ENCODE results near the gene CRIP1. TPM values are rescaled to one million over a fixed set of nuclear protein-coding genes. Genes with fewer than 3 reads are reported as not detected.

The CRIP1 gene
- total RNA-seq, 1 donor from 2014 or later, result 5.2 TPM

- Histone ChIP-seq H3K36me3 (ENCODE audit: control insufficient read depth in 3 of 3, insufficient read depth in 3 of 3, low read length in 3 of 3) (no peaks in the 10 kb centered on the region), H3K4me1 (ENCODE audit: control insufficient read depth in 3 of 3, insufficient read depth in 3 of 3, low read length in 3 of 3) (peaks cover 63 to 75% (median 74%) of the 10 kb centered on the region in 3 donors), H3K27ac (ENCODE audit: low read depth, low read length) (peak overlapping the region; percentile 94), H3K4me3 (ENCODE audit: low read length in 3 of 3) (no peak overlapping the region), H3K9ac (ENCODE audit: low read depth in 1 of 3, low read length in 3 of 3) (peak overlapping the region in 1 of 3 donors; percentile 65), H3K27me3 (ENCODE audit: control insufficient read depth in 3 of 3, insufficient read depth in 3 of 3, low read length in 3 of 3) (peaks cover 0 to 40% (median 7%) of the 10 kb centered on the region in 3 donors), H3K9me3 (ENCODE audit: control insufficient read depth in 3 of 3, low read length in 3 of 3) (no peaks in the 10 kb centered on the region)
Measured at GRCh38 chr14:105480199-105480746, 6.4 kb upstream of the CRIP1 start.

GRCh38 chr14:105480807-105481801, 5.6 kb upstream of the CRIP1 start:
- Histone ChIP-seq H3K4me1 (ENCODE audit: control insufficient read depth in 3 of 3, insufficient read depth in 3 of 3, low read length in 3 of 3) (peaks cover 68 to 75% (median 75%) of the 10 kb centered on the region in 3 donors), H3K9ac (ENCODE audit: low read depth in 1 of 3, low read length in 3 of 3) (peak overlapping the region; percentile 65 to 85 (median 76)), H3K36me3 (ENCODE audit: control insufficient read depth in 3 of 3, insufficient read depth in 3 of 3, low read length in 3 of 3) (no peaks in the 10 kb centered on the region), H3K27ac (ENCODE audit: low read depth, low read length) (peak overlapping the region; percentile 94), H3K27me3 (ENCODE audit: control insufficient read depth in 3 of 3, insufficient read depth in 3 of 3, low read length in 3 of 3) (peaks cover under 1 to 44% (median 11%) of the 10 kb centered on the region in 3 donors), H3K4me3 (ENCODE audit: low read length in 3 of 3) (peak overlapping the region; percentile 55 to 71 (median 67)), H3K9me3 (ENCODE audit: control insufficient read depth in 3 of 3, low read length in 3 of 3) (no peaks in the 10 kb centered on the region)

GRCh38 chr14:105481886-105482457, 4.7 kb upstream of the CRIP1 start:
- Histone ChIP-seq H3K9me3 (ENCODE audit: control insufficient read depth in 3 of 3, low read length in 3 of 3) (no peaks in the 10 kb centered on the region), H3K36me3 (ENCODE audit: control insufficient read depth in 3 of 3, insufficient read depth in 3 of 3, low read length in 3 of 3) (no peaks in the 10 kb centered on the region), H3K4me3 (ENCODE audit: low read length in 3 of 3) (peak overlapping the region; percentile 38 to 52 (median 40)), H3K9ac (ENCODE audit: low read depth in 1 of 3, low read length in 3 of 3) (peak overlapping the region; percentile 62 to 71 (median 65)), H3K27me3 (ENCODE audit: control insufficient read depth in 3 of 3, insufficient read depth in 3 of 3, low read length in 3 of 3) (peaks cover 4 to 49% (median 12%) of the 10 kb centered on the region in 3 donors), H3K4me1 (ENCODE audit: control insufficient read depth in 3 of 3, insufficient read depth in 3 of 3, low read length in 3 of 3) (peaks cover 60 to 71% (median 67%) of the 10 kb centered on the region in 3 donors), H3K27ac (ENCODE audit: low read depth, low read length) (peak overlapping the region; percentile 94)

- Histone ChIP-seq H3K4me3 (ENCODE audit: low read length in 3 of 3) (no peak overlapping the region), H3K9ac (ENCODE audit: low read depth in 1 of 3, low read length in 3 of 3) (peak overlapping the region; percentile 62 to 71 (median 65)), H3K36me3 (ENCODE audit: control insufficient read depth in 3 of 3, insufficient read depth in 3 of 3, low read length in 3 of 3) (no peaks in the 10 kb centered on the region), H3K27ac (ENCODE audit: low read depth, low read length) (peak overlapping the region; percentile 94), H3K4me1 (ENCODE audit: control insufficient read depth in 3 of 3, insufficient read depth in 3 of 3, low read length in 3 of 3) (peaks cover 55 to 66% (median 63%) of the 10 kb centered on the region in 3 donors), H3K27me3 (ENCODE audit: control insufficient read depth in 3 of 3, insufficient read depth in 3 of 3, low read length in 3 of 3) (peaks cover 8 to 49% (median 12%) of the 10 kb centered on the region in 3 donors), H3K9me3 (ENCODE audit: control insufficient read depth in 3 of 3, low read length in 3 of 3) (no peaks in the 10 kb centered on the region)
Measured at GRCh38 chr14:105482486-105483110, 4.1 kb upstream of the CRIP1 start.

- peak overlapping the region; percentile 94 for H3K27ac ChIP-seq (ENCODE audit: low read depth, low read length)
- no peaks in the 10 kb centered on the region for H3K9me3 ChIP-seq (ENCODE audit: control insufficient read depth in 3 of 3, low read length in 3 of 3)
- H3K4me1 ChIP-seq (ENCODE audit: control insufficient read depth in 3 of 3, insufficient read depth in 3 of 3, low read length in 3 of 3), result peaks cover 57 to 70% (median 68%) of the 10 kb centered on the region in 3 donors
- H3K27me3 ChIP-seq (ENCODE audit: control insufficient read depth in 3 of 3, insufficient read depth in 3 of 3, low read length in 3 of 3), result peaks cover 8 to 49% (median 12%) of the 10 kb centered on the region in 3 donors
- no peak overlapping the region for H3K4me3 ChIP-seq (ENCODE audit: low read length in 3 of 3)
- peak overlapping the region; percentile 32 to 62 (median 33) for H3K9ac ChIP-seq (ENCODE audit: low read depth in 1 of 3, low read length in 3 of 3)
- no peaks in the 10 kb centered on the region for H3K36me3 ChIP-seq (ENCODE audit: control insufficient read depth in 3 of 3, insufficient read depth in 3 of 3, low read length in 3 of 3)
Measured at GRCh38 chr14:105483300-105484068, 3.2 kb upstream of the CRIP1 start.

- H3K4me1 ChIP-seq (ENCODE audit: control insufficient read depth in 3 of 3, insufficient read depth in 3 of 3, low read length in 3 of 3), result peaks cover 63 to 78% (median 74%) of the 10 kb centered on the region in 3 donors
- H3K9ac ChIP-seq (ENCODE audit: low read depth in 1 of 3, low read length in 3 of 3), result peak overlapping the region in 2 of 3 donors; percentile 40 to 50
- no peaks in the 10 kb centered on the region for H3K36me3 ChIP-seq (ENCODE audit: control insufficient read depth in 3 of 3, insufficient read depth in 3 of 3, low read length in 3 of 3)
- H3K9me3 ChIP-seq (ENCODE audit: control insufficient read depth in 3 of 3, low read length in 3 of 3), result no peaks in the 10 kb centered on the region
- H3K4me3 ChIP-seq (ENCODE audit: low read length in 3 of 3), result peak overlapping the region in 1 of 3 donors; percentile 7
- peak overlapping the region; percentile 94 for H3K27ac ChIP-seq (ENCODE audit: low read depth, low read length)
- peaks cover 8 to 49% (median 12%) of the 10 kb centered on the region in 3 donors for H3K27me3 ChIP-seq (ENCODE audit: control insufficient read depth in 3 of 3, insufficient read depth in 3 of 3, low read length in 3 of 3)
Measured at GRCh38 chr14:105484069-105484996, 2.4 kb upstream of the CRIP1 start.

- peak overlapping the region in 1 of 3 donors; percentile 40 for H3K9ac ChIP-seq (ENCODE audit: low read depth in 1 of 3, low read length in 3 of 3)
- peaks cover 64 to 80% (median 75%) of the 10 kb centered on the region in 3 donors for H3K4me1 ChIP-seq (ENCODE audit: control insufficient read depth in 3 of 3, insufficient read depth in 3 of 3, low read length in 3 of 3)
Measured at GRCh38 chr14:105484997-105485393, 1.7 kb upstream of the CRIP1 start.

GRCh38 chr14:105485739-105486162, 935 bp upstream of the CRIP1 start:
- H3K27me3 ChIP-seq (ENCODE audit: control insufficient read depth in 3 of 3, insufficient read depth in 3 of 3, low read length in 3 of 3), result peaks cover 8 to 45% (median 12%) of the 10 kb centered on the region in 3 donors
- peak overlapping the region; percentile 72 for H3K27ac ChIP-seq (ENCODE audit: low read depth, low read length)
- peak overlapping the region in 1 of 3 donors; percentile 33 for H3K9ac ChIP-seq (ENCODE audit: low read depth in 1 of 3, low read length in 3 of 3)
- peaks cover 60 to 75% (median 69%) of the 10 kb centered on the region in 3 donors for H3K4me1 ChIP-seq (ENCODE audit: control insufficient read depth in 3 of 3, insufficient read depth in 3 of 3, low read length in 3 of 3)
- no peak overlapping the region for H3K4me3 ChIP-seq (ENCODE audit: low read length in 3 of 3)
- H3K36me3 ChIP-seq (ENCODE audit: control insufficient read depth in 3 of 3, insufficient read depth in 3 of 3, low read length in 3 of 3), result no peaks in the 10 kb centered on the region
- no peaks in the 10 kb centered on the region for H3K9me3 ChIP-seq (ENCODE audit: control insufficient read depth in 3 of 3, low read length in 3 of 3)

More at GRCh38 chr14:105484997-105485393, 1.7 kb upstream of the CRIP1 start:
- Histone ChIP-seq H3K9me3 (ENCODE audit: control insufficient read depth in 3 of 3, low read length in 3 of 3) (no peaks in the 10 kb centered on the region), H3K27ac (ENCODE audit: low read depth, low read length) (peak overlapping the region; percentile 94), H3K36me3 (ENCODE audit: control insufficient read depth in 3 of 3, insufficient read depth in 3 of 3, low read length in 3 of 3) (no peaks in the 10 kb centered on the region), H3K4me3 (ENCODE audit: low read length in 3 of 3) (no peak overlapping the region), H3K27me3 (ENCODE audit: control insufficient read depth in 3 of 3, insufficient read depth in 3 of 3, low read length in 3 of 3) (peaks cover 8 to 45% (median 12%) of the 10 kb centered on the region in 3 donors)

Measured in skeletal muscle tissue (tissue), 4 donors.